Right renal cortex interstitium (tissue), 3 donors: Measurements from ENCODE around the gene ANO8. TPM values are rescaled to one million over a fixed set of nuclear protein-coding genes. Genes with fewer than 3 reads are reported as not detected.
"Not testable (repeated sequence)": the region's sequence is repeated elsewhere in the genome, so short reads cannot be mapped to it uniquely, and the experiment has no call there.

Experiments
- DNase-seq, 3 donors: peaks; one replicate each; pipeline ENCODE4 v3.0.0-alpha.2; 2013; ENCODE audit warnings: low read depth in 3 of 3, low spot score in 2 of 3
- polyA plus RNA-seq, 3 donors: library from polyadenylated mRNA; unstranded; fragments of 120-200 nt; gene quantifications; one replicate each; pipeline ENCODE4 v1.2.1, GENCODE V29; 2013; ENCODE audit not compliant: insufficient read length in 3 of 3

Gene ANO8
- 1 to 10 TPM; 7.2 to 9.7 (median 7.8) TPM for polyA plus RNA-seq

- peak; percentile 86 to 98 (median 97) for DNase-seq
These were observed at the start of gene ANO8 for GRCh38 chr19:17334414-17335409. ANO8 (minus strand) TSS chr19:17334855; CDS start chr19:17334670, 185 bp downstream.

- no peak for DNase-seq
These were observed 45.9 kb upstream of the ANO8 start for GRCh38 chr19:17380426-17381138.

GRCh38 chr19:17379221-17379631 is 44.6 kb upstream of the ANO8 start:
- no peak for DNase-seq

GRCh38 chr19:17378271-17378670 is 43.6 kb upstream of the ANO8 start:
- no peak for DNase-seq

GRCh38 chr19:17376935-17377600 is 42.4 kb upstream of the ANO8 start, which contains the start of gene PLVAP:
PLVAP (minus strand) TSS chr19:17377342; CDS start chr19:17377288, 54 bp downstream.
- no peak for DNase-seq

- DNase-seq = no peak
These were observed 35.5 kb upstream of the ANO8 start for GRCh38 chr19:17370026-17370587.

GRCh38 chr19:17365361-17365760 is 30.7 kb upstream of the ANO8 start:
- DNase-seq = no peak

GRCh38 chr19:17363852-17364605 is 29.4 kb upstream of the ANO8 start:
- not testable (repeated sequence) for DNase-seq

- no peak for DNase-seq
These were observed 25.5 kb upstream of the ANO8 start for GRCh38 chr19:17359905-17360800.

GRCh38 chr19:17358395-17358794 is 23.7 kb upstream of the ANO8 start:
- no peak for DNase-seq

GRCh38 chr19:17357724-17358123 is 23.1 kb upstream of the ANO8 start:
- DNase-seq = no peak

GRCh38 chr19:17357078-17357666 is 22.5 kb upstream of the ANO8 start:
- DNase-seq = no peak

- no peak for DNase-seq
These were observed 18.7 kb upstream of the ANO8 start for GRCh38 chr19:17353386-17353785.

- no peak for DNase-seq
These were observed 18.1 kb upstream of the ANO8 start for GRCh38 chr19:17352608-17353280.

GRCh38 chr19:17351815-17352435 is 17.3 kb upstream of the ANO8 start:
- no peak for DNase-seq

GRCh38 chr19:17348700-17349099 is 14.0 kb upstream of the ANO8 start:
- peak in 1 of 3 donors; percentile 68 for DNase-seq

GRCh38 chr19:17347877-17348276 is 13.2 kb upstream of the ANO8 start:
- no peak for DNase-seq
